CD4-positive, CD25-positive, alpha-beta regulatory T cell (primary cell): ENCODE results near the gene NDC1. TPM values are rescaled to one million over a fixed set of nuclear protein-coding genes. Genes with fewer than 3 reads are reported as not detected.

ENCODE experiments used
- ATAC-seq, 2 donors: fragments of 150-1000 bp; cut with Tn5 transposase; one replicate each; pipeline ENCODE4 v1.10.0; 2021; ENCODE audit warnings: low read depth in 2 of 2, moderate number of reproducible peaks in 2 of 2, moderate library complexity in 1 of 2
- DNase-seq, 3 donors: peaks; one replicate each; pipeline versions ENCODE4 v3.0.0 to v3.0.0-alpha.2; 2012 to 2022; ENCODE audit warnings: mixed read lengths in 1 of 3
- H3K27ac ChIP-seq: one replicate; pipeline ENCODE4 v1.7.0; 2013; ENCODE audit warnings: mild to moderate bottlenecking, low read length; ENCODE audit not compliant: insufficient read depth, poor library complexity, severe bottlenecking
- H3K27me3 ChIP-seq: one replicate; pipeline ENCODE4 v1.7.0; 2013; ENCODE audit warnings: low read length; ENCODE audit not compliant: control insufficient read depth, insufficient read depth
- H3K36me3 ChIP-seq: one replicate; pipeline ENCODE4 v1.7.0; 2013; ENCODE audit warnings: mild to moderate bottlenecking, low read length, moderate library complexity; ENCODE audit not compliant: control insufficient read depth, insufficient read depth
- H3K4me1 ChIP-seq: 2 replicates; pipeline ENCODE4 v1.7.0; 2013; ENCODE audit warnings: mild to moderate bottlenecking, low read length; ENCODE audit not compliant: insufficient read depth, control insufficient read depth, poor library complexity, severe bottlenecking
- H3K4me3 ChIP-seq: one replicate; pipeline ENCODE4 v1.7.0; 2013; ENCODE audit warnings: low read depth, mild to moderate bottlenecking, low read length, moderate library complexity
- H3K9me3 ChIP-seq, 2 experiments: 1 replicate in 1 of 2; 2 replicates in 1 of 2; pipeline ENCODE4 v1.7.0; 2013; ENCODE audit warnings: low read length in 2 of 2, mild to moderate bottlenecking in 1 of 2, moderate library complexity in 1 of 2; ENCODE audit not compliant: control insufficient read depth in 2 of 2
- H3K27ac Mint-ChIP-seq, 3 donors: one replicate each; pipeline ENCODE4 v1.8.0; 2020 to 2022; ENCODE audit warnings: mild to moderate bottlenecking in 3 of 3, mixed read lengths in 3 of 3, moderate library complexity in 2 of 3
- H3K27me3 Mint-ChIP-seq: one replicate; pipeline ENCODE4 v1.8.0; 2022; ENCODE audit warnings: mild to moderate bottlenecking, mixed read lengths
- H3K36me3 Mint-ChIP-seq: one replicate; pipeline ENCODE4 v1.8.0; 2020; ENCODE audit warnings: mixed read lengths
- H3K4me1 Mint-ChIP-seq, 4 donors: one replicate each; pipeline ENCODE4 v1.8.0; 2020 to 2022; ENCODE audit warnings: mixed read lengths in 4 of 4, mild to moderate bottlenecking in 1 of 4
- H3K4me3 Mint-ChIP-seq, 4 donors: one replicate each; pipeline ENCODE4 v1.8.0; 2020 to 2022; ENCODE audit warnings: mild to moderate bottlenecking in 4 of 4, mixed read lengths in 4 of 4, moderate library complexity in 3 of 4
- H3K9me3 Mint-ChIP-seq, 7 donors: one replicate each; pipeline ENCODE4 v1.8.0; 2020 to 2022; ENCODE audit warnings: mixed read lengths in 7 of 7, mild to moderate bottlenecking in 3 of 7, moderate library complexity in 2 of 7
- polyA plus RNA-seq, 4 donors: library from polyadenylated mRNA; unstranded; fragments of 300-500 nt; fragmentation: Illumina TruSeq; gene quantifications; one replicate each; pipeline ENCODE4 v1.2.3, GENCODE V29; 2021
- total RNA-seq: library from RNA; stranded (reverse); gene quantifications from one replicate; pipeline ENCODE4 v1.2.3, GENCODE V29; 2022

Gene NDC1
- total and polyA plus RNA-seq, 5 donors from 2014 or later = 3.3 to 6.4 (median 4.8) TPM

DNA sequence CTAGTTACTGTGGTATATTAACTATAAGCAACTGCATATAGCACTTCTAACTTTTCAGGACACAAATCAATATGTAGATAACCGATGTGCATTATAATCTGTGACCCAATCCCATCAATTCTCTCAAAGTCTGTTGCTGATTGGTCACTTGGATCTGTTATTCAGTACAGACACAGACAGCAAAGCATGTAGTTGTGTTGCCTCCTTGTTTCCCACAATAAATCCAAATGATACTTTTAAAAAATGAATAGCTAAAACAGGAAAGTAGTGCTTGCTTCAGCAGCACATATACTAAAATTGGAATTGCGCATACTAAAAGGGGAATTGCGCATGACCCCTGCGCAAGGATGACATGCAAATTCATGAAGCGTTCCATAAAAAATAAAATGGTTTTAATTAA lies 28.1 kb downstream of the NDC1 start:
- H3K36me3 Mint-ChIP-seq = peaks cover 72% of the 10 kb centered on the region
- Histone ChIP-seq H3K9me3 (no peaks in the 10 kb centered on the region), H3K4me1 (no peaks in the 10 kb centered on the region), H3K4me3 (no peak overlapping the region), H3K36me3 (peaks cover 26% of the 10 kb centered on the region), H3K27me3 (no peaks in the 10 kb centered on the region), H3K27ac (no peak overlapping the region)
- no peaks in the 10 kb centered on the region for H3K27me3 Mint-ChIP-seq
- no peaks in the 10 kb centered on the region for H3K9me3 Mint-ChIP-seq
- H3K4me1 Mint-ChIP-seq = peaks cover 7 to 14% (median 8%) of the 10 kb centered on the region in 4 donors
- DNase-seq (no peak), ATAC-seq (no peak)
- H3K4me3 Mint-ChIP-seq = no peak overlapping the region
- H3K27ac Mint-ChIP-seq = no peak overlapping the region

DNA sequence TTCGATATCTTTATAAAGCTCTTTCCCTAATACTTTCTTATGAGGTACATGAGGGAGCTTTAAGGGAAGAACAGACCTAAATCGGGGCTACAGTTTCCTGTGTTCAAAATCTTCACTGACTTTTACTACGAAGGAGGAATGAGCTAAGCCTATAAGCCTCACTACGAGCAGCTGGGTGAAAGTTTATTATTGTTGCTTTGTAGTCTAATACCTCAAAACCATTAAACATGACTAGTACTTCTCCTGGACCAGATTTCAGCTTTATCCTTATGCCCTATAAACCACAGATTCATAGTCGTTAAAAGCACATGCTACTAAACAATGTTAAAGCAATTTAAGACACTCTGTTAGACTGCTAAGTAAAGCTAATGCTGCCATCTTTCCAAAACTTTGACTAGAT lies 30.2 kb downstream of the NDC1 start:
- no peak overlapping the region for H3K4me3 ChIP-seq
- H3K27me3 ChIP-seq = no peaks in the 10 kb centered on the region
- peaks cover 0 to 2% (median under 1%) of the 10 kb centered on the region in 4 donors for H3K4me1 Mint-ChIP-seq
- H3K36me3 Mint-ChIP-seq = peaks cover 62% of the 10 kb centered on the region
- no peaks in the 10 kb centered on the region for H3K9me3 ChIP-seq
- H3K27ac Mint-ChIP-seq = peak overlapping the region in 1 of 3 donors; percentile 12
- DNase-seq (no peak), ATAC-seq (no peak)
- peaks cover 42% of the 10 kb centered on the region for H3K36me3 ChIP-seq
- H3K27ac ChIP-seq = no peak overlapping the region
- H3K4me3 Mint-ChIP-seq = no peak overlapping the region
- no peaks in the 10 kb centered on the region for H3K27me3 Mint-ChIP-seq
- no peaks in the 10 kb centered on the region for H3K4me1 ChIP-seq
- H3K9me3 Mint-ChIP-seq = no peaks in the 10 kb centered on the region

DNA sequence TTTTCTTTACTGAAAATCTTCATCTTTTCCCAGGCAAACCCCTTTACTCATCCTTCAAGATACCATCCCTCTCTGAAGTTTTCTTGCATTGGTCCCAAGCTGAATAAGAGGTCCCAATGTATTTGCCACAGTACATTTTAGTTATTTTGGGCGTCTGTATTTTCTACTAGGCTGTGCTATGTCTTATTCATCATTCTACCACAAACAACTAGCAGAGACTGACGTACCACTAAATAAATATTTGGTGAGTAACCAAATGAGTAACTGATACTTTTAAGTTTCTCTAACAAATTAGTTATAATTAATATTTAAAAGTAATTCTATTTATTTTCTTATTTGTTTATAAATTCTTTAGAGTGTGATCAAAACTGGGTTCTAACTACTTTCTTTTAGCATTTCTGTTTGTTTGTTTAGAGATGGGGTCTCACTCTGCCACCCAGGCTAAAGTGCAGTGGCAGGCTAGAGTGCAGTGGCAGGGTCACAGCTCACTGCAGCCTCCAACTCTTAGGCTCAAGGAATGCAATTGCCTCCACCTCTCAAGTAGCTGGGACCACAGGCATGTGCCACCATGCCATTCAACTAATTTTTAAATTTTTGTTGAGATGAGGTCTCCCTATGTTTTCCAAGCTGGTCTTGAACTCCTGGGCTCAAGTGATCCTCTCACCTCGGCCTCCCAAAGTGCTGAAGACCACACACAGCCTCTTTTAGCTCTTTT lies 33.1 kb downstream of the NDC1 start:
- Histone ChIP-seq H3K27ac (no peak overlapping the region), H3K4me1 (no peaks in the 10 kb centered on the region), H3K4me3 (no peak overlapping the region), H3K9me3 (no peaks in the 10 kb centered on the region), H3K36me3 (peaks cover 51% of the 10 kb centered on the region), H3K27me3 (no peaks in the 10 kb centered on the region)
- H3K9me3 Mint-ChIP-seq = no peaks in the 10 kb centered on the region
- H3K4me3 Mint-ChIP-seq = no peak overlapping the region
- no peaks in the 10 kb centered on the region for H3K27me3 Mint-ChIP-seq
- ATAC-seq (no peak), DNase-seq (no peak)
- H3K27ac Mint-ChIP-seq = no peak overlapping the region
- H3K4me1 Mint-ChIP-seq = no peaks in the 10 kb centered on the region
- H3K36me3 Mint-ChIP-seq = peaks cover 47% of the 10 kb centered on the region

DNA sequence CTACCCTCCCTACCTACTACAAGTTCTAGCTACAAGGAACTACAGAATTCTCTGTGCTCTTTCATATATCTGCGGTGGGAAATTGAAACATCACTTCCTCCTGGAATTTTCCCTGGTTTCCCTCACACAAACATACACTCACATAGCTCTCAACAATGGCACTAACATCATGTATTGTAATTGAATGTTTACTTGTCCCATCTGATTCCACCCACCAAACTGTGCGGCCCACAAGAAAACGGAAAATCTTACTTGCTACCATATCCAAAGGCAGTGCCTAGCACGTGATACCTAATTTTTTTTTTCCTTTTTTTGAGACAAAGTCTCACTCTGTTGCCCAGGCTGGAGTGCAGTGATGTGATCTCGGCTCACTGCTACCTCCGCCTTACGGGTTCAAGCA lies 33.9 kb downstream of the NDC1 start:
- no peaks in the 10 kb centered on the region for H3K9me3 Mint-ChIP-seq
- H3K36me3 Mint-ChIP-seq = peaks cover 49% of the 10 kb centered on the region
- no peak overlapping the region for H3K27ac ChIP-seq
- ATAC-seq (no peak), DNase-seq (no peak)
- H3K36me3 ChIP-seq = peaks cover 58% of the 10 kb centered on the region
- H3K4me3 Mint-ChIP-seq = no peak overlapping the region
- H3K4me1 ChIP-seq = no peaks in the 10 kb centered on the region
- H3K27me3 Mint-ChIP-seq = no peaks in the 10 kb centered on the region
- no peak overlapping the region for H3K4me3 ChIP-seq
- H3K4me1 Mint-ChIP-seq = no peaks in the 10 kb centered on the region
- H3K27ac Mint-ChIP-seq = no peak overlapping the region
- H3K27me3 ChIP-seq = no peaks in the 10 kb centered on the region
- no peaks in the 10 kb centered on the region for H3K9me3 ChIP-seq

DNA sequence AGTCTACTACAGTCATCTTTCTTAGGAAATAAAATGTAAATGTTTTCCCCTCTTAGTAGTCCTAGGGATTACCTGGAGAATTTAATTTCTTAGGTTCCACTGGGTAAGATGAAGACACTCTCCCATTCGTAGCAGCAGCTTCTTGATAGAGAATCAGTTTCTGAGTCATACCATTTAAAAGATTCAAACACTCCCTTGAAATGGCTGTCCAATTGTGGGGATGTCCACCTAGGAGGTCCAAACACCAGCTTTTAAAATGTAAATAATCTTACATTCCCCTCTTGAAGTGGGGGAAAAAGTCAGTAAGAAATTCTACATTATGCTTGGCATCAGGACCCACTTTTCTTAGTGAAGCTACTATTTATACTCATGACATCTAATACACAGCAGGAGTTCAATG lies 37.5 kb downstream of the NDC1 start:
- no peak overlapping the region for H3K27ac Mint-ChIP-seq
- DNase-seq (no peak), ATAC-seq (no peak)
- no peak overlapping the region for H3K4me3 ChIP-seq
- H3K4me1 Mint-ChIP-seq = no peaks in the 10 kb centered on the region
- peaks cover 35% of the 10 kb centered on the region for H3K36me3 Mint-ChIP-seq
- no peaks in the 10 kb centered on the region for H3K9me3 ChIP-seq
- no peaks in the 10 kb centered on the region for H3K4me1 ChIP-seq
- H3K27me3 ChIP-seq = no peaks in the 10 kb centered on the region
- peaks cover 0 to 2% (median 0%) of the 10 kb centered on the region in 7 donors for H3K9me3 Mint-ChIP-seq
- no peaks in the 10 kb centered on the region for H3K27me3 Mint-ChIP-seq
- no peak overlapping the region for H3K4me3 Mint-ChIP-seq
- H3K27ac ChIP-seq = no peak overlapping the region
- H3K36me3 ChIP-seq = peaks cover 50% of the 10 kb centered on the region

DNA sequence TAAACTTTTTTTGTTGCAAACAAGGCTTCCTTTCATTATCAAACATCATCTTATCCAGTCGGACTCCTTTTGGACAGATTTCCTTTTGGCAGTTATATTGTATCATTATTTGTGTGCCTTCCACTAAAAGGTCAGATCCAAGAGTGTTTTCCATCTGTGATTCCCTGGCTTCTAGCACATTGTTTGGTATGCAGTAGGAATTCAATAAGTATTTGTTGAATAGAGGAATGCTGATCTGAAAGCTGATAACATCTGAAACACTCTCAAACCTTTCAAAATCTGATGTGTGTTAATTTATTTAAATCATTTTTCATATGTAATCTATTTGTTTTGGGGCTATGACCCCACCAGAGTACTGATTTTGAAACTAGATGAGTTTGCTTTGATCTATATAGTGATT lies 39.0 kb downstream of the NDC1 start:
- H3K36me3 Mint-ChIP-seq = peaks cover 47% of the 10 kb centered on the region

DNA sequence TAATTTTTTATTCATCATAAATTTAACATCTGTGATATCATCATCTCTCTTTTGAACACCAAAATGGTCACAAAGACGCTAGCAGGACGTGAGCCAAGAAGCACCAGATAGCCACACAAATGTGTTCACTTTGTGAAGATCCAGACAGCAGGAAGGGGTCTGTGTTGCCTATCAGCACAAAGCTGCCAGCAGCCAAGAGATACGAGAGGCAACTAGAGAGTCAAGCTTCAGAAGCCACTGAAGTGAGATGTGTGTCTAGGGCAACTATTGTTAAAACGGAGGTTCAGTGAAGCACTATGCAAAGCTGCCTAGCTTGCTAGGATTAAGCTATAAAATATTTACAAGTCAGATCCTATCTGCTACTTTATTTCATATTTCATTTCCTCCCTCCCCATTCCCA lies 45.3 kb downstream of the NDC1 start:
- DNase-seq (no peak), ATAC-seq (no peak)
- peaks cover 43% of the 10 kb centered on the region for H3K36me3 Mint-ChIP-seq
- H3K27me3 ChIP-seq = no peaks in the 10 kb centered on the region
- H3K27ac ChIP-seq = no peak overlapping the region
- H3K4me1 ChIP-seq = no peaks in the 10 kb centered on the region
- no peak overlapping the region for H3K4me3 ChIP-seq
- no peaks in the 10 kb centered on the region for H3K27me3 Mint-ChIP-seq
- no peak overlapping the region for H3K27ac Mint-ChIP-seq
- H3K4me1 Mint-ChIP-seq = peaks cover 0 to 5% (median 0%) of the 10 kb centered on the region in 4 donors
- peaks cover 0 to 2% (median 0%) of the 10 kb centered on the region in 7 donors for H3K9me3 Mint-ChIP-seq
- no peaks in the 10 kb centered on the region for H3K9me3 ChIP-seq
- peaks cover 29% of the 10 kb centered on the region for H3K36me3 ChIP-seq
- no peak overlapping the region for H3K4me3 Mint-ChIP-seq

More for the DNA sequence above, 39.0 kb downstream of the NDC1 start:
- H3K27ac ChIP-seq = no peak overlapping the region
- no peak for DNase-seq
- Mint-ChIP-seq H3K9me3 (peaks cover 0 to 2% (median 0%) of the 10 kb centered on the region in 7 donors), H3K4me3 (no peak overlapping the region), H3K4me1 (peaks cover 0 to 5% (median 0%) of the 10 kb centered on the region in 4 donors), H3K27me3 (no peaks in the 10 kb centered on the region), H3K27ac (no peak overlapping the region)
- ATAC-seq = no peak
- H3K9me3 ChIP-seq = no peaks in the 10 kb centered on the region
- peaks cover 42% of the 10 kb centered on the region for H3K36me3 ChIP-seq
- H3K4me1 ChIP-seq = no peaks in the 10 kb centered on the region
- H3K27me3 ChIP-seq = no peaks in the 10 kb centered on the region
- H3K4me3 ChIP-seq = no peak overlapping the region

DNA sequence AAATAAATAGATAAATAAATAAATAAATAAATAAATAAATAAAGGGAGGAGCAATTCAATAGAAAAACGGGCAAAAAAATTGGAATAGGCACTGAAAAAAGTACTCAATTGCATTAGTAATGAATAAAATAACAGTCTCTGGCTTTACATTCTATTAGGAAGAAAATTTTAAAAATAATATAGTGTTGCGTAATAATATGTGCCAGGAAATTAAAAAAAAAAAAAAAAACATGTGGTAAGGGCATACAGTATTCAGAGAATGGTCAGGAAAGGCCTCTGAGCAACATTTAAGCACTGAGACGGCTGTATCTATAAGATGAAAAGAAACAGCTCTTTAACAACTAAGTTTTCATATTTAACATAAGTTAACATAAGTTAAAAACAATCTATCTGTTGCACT lies 50.4 kb downstream of the NDC1 start:
- Mint-ChIP-seq H3K4me1 (peaks cover 0 to 3% (median 0%) of the 10 kb centered on the region in 4 donors), H3K36me3 (peaks cover 46% of the 10 kb centered on the region), H3K4me3 (no peak overlapping the region), H3K27me3 (no peaks in the 10 kb centered on the region), H3K27ac (no peak overlapping the region), H3K9me3 (no peaks in the 10 kb centered on the region)
- no peak for DNase-seq
- no peaks in the 10 kb centered on the region for H3K27me3 ChIP-seq
- H3K36me3 ChIP-seq = peaks cover 35% of the 10 kb centered on the region
- H3K9me3 ChIP-seq = no peaks in the 10 kb centered on the region
- no peaks in the 10 kb centered on the region for H3K4me1 ChIP-seq
- no peak overlapping the region for H3K4me3 ChIP-seq
- no peak for ATAC-seq
- H3K27ac ChIP-seq = no peak overlapping the region
